Stimulated activated CD8-positive, alpha-beta memory T cell treated with anti-CD3 and anti-CD28 coated beads, Interleukin-7, amount 100 ng/mL, for 4 hours (primary cell): ENCODE data around the gene ADAMTS14.

Experiments
- DNase-seq, 2 donors: peaks; one replicate each; pipeline ENCODE4 v3.0.0-alpha.2; 2020; ENCODE audit warnings: low read depth in 2 of 2

The ADAMTS14 gene

GRCh38 chr10:70772627-70773026, 100.3 kb downstream of the ADAMTS14 start:
- DNase-seq, result no peak

GRCh38 chr10:70773461-70773860, 101.2 kb downstream of the ADAMTS14 start:
- DNase-seq, result no peak

DNA sequence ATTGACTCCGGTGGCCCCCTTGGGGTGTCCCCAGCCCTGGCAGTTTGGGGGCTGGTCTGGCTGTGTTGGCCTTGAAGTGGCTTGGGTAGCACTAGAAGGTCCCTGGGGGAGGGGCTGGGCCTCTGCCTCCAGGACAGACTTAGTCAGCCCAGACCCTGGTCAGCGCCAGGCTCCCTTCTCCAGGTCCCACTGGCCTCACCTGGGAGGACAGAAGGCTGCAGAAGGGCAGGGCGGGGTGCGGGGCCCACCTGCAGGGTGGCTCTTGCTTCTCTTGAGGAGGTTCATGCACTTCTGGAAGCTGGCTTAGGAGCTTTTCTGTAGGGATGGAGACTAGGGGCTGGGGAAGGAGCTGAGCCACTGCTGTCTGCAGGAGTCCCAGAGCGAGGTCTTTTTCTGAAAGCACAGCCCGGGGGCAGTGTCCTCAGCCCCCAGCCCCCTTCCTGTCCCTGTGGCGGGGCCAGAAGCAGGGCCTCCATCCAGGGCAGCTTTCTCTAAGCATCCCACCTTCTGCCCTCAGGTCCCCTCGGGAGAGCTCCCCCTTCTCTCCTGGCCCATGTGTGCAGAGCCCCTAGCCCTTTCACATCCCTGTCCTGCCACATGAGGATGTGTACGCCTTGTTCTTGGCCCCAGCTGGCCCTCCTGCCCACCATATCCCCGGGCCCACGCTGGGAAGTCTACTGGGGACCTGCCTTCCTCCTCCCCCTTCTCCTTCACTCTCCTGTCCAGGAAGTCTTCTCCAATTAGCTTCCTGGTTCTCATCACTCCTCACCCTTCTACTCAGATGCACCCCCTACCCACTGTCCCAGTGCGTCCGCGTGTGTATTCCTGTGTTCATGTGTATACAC, 101.9 kb downstream of the ADAMTS14 start:
- DNase-seq, result no peak

DNA sequence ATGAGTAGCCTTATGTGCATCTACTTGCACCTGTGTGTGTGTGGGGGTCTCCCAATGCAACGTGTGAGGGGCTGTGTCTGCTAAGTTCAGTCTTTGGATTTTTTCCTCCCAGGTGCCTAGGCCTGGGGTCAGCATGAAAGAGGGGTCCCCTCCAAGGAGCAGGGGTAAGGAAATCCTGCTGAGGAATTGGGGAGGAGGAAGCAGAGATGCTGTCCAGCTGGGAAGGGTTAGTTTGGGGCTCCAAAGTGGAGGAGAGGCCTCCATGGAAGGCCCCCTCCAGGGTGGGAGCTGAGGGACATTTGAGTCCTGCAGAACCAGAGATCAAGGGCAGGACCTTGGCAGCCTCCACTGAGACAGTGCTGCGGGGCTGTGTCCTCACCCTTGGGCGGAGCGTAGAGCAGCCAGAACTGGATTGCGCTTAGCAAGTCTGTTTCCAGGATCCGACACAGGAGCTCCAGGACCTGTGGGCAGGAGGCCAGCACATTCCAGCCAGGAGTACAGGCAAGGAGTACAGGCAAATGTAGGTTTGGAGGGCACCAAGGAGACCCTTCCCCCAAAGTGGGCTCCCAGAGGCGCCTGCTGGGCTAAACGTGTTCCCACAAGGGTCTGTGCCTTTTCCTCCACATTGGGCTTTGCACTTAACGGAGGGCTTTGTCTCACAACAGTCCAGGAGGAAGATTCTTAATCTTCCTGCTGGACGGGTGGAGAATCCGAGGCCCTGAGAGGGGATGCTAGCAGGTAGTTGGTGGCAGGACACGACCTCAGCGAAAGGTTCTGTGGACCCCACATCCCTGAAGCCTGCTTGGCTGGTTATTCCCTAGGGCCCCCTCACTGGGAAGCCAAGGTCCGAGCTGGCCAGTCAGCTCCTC, 102.7 kb downstream of the ADAMTS14 start:
- DNase-seq, result no peak

DNA sequence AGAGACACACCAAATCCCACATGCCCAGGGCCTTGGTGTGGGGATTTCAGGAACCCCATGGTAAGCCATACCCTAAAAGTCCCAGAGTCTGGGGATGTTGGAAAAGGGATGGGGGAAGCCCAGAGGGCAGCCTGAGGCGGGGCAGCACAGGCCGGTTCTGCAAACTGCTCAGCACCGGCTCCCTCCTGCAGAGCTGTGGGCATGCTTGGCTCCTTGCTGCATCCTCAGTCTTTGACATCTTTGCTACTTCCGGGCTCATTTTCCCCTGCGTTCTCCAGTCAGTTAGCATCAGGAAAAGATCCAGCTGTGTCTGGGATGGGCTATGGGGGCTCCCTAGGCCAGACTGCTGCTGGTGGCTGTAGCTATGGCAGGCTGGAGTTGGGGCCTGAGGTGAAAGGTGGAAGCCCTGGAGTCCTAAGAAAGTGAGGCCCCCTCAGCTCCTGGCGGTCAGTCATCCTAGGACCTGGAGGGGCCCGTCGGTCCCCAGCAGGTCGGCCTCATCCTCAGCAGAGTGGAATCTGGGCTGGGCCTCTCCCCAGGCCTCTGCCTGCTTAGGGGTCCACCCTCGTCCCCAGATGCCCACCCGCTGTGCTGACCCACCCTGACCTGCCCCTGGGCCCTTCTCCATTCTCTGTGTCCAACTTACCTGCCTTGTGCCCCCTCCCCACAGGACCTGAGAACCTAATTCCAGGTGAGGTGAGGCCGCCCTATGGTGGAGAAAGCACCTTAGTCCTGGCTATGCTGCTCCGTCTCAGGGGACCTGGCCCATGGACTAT, 103.6 kb downstream of the ADAMTS14 start:
- DNase-seq, result no peak

DNA sequence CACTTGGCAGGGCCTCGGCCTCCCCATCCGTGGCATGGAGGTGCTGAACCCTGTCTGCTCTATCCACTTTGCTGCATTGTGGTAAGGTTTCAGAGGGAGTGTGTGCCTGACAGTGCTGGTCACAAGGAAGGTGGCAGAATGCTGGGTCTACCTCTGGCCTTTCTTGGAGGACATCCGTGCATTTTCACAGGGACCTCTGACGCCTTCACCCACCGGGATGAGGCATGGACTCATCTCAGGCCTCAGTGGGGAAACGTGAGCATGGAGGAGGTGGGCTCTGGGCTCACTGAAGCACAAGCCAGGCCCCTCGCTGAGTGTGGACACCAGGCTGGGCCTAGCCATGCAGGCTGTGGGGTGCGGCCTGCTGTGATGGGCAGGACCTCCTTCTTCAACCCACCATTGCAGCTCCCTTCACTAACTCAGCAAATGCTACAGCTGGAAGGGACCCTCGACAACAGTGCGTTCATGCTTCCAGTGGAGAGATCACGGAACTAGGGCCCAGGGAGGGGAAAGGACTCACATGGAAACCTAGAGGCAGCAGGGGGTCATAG, 104.2 kb downstream of the ADAMTS14 start:
- no peak for DNase-seq

DNA sequence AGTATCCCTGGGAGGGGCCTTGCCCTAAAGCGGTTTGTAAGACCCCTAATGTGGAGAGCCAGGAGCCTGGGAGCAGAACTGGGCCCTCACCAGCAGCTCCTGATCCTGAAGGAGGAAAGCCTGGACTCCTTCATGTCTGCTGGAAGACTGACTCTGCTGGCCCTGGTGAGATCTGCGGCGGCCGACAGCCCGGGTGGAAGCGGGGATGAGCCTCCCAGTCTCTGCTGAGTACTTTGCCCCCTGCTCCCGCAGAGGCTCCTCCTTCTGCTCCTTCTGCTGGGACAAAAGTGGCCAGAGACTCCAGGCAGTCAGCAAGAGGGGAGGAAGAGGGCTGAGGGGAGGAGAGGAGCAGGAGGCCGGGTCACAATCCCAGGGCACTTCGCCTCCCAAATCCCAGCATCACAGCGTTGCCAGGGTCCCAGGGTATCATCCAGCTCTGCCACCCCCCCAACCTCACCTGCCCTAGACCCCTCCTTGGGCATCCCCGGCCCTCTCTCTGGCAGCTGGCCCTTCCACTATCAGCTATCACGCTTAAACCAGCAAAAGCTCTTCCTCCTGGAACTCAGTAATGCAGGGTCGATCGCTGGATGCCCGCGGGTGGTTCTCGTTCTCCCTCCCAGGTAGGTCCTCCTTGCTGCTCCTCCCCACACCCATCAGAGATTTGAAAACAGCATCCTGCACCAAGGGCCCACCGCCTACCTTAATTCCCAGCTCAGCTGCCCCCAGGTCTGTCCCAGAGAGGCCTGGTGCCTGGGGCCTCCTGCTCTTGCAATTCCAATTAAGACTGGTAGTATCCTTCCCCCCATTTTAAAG, 105.0 kb downstream of the ADAMTS14 start:
- DNase-seq, result no peak

DNA sequence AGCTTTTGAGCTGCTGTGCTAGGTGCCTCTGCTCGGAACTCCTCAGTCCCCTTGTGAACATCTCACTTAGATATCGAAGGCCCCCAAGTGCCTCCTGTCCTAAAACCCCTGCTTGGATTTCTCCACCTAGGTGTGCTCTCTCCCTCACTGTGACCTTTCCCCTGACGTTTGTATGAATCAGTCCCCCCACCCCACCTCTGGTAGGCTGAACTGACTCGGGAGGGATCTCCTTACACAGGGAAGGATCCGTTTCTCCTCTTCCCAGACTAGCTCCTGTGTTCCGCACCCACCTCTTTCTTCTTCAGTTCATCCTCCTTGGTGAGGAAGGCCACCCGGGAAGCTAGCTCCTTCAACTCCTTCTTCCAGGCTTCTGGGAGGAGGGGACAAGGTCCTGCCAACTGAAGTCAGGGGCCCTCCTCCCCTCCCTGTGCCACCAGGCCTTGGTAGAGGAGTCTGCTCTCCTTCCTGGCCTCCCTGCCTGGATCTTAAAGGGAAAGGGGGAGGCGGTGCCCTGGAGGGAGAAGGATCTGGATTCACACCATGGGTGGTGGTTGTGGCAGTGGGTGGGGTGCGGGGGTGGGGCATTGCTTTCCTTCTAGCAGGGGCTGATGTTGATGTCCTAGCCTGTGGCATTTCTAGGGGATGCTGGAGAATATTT, 106.1 kb downstream of the ADAMTS14 start:
- no peak for DNase-seq

GRCh38 chr10:70779088-70779487, 106.8 kb downstream of the ADAMTS14 start:
- no peak for DNase-seq

DNA sequence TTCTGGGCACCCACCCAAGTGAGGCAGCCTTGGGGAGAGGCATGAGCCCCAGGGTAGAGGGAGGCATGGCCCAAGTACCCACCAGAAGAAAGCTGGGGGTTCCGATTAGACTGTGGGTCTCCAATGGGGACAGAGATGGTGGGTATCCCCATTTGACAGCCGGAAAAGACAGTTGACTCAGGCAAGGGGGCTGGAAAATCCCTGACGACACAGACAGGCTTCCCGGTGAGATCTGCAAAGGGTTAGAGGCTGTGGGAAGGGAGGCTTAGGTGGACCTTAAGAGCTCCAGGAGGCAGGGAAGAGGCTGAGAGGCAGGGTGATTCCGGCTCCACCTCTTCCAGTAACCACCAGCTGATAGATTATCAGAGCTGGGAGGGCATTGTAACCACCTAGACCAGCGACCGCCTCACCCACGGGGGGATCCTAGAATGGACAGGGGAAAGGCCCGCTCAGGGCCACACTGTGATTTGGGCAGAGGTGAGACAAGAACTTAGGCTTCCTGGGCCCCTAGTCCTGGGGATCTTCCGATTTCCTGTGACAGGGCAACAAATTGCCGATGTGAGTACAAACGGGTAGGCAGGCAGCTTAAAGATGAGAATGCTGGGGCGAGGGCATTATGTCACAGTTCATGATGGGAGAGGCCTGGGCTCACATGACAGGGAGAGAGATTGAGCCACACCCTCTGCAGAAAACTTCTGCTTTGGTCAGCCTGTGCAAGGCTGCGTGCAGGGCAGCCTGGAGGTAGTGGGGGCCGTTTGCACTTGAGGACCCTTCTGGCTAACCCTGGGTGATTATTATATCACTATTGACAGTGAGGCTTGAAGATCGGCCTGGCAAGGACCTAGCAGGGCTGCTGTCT, 107.4 kb downstream of the ADAMTS14 start:
- no peak for DNase-seq

- DNase-seq, result no peak
Observed at GRCh38 chr10:70780370-70780760, 108.1 kb downstream of the ADAMTS14 start.

GRCh38 chr10:70780772-70781171, 108.5 kb downstream of the ADAMTS14 start:
- no peak for DNase-seq

DNA sequence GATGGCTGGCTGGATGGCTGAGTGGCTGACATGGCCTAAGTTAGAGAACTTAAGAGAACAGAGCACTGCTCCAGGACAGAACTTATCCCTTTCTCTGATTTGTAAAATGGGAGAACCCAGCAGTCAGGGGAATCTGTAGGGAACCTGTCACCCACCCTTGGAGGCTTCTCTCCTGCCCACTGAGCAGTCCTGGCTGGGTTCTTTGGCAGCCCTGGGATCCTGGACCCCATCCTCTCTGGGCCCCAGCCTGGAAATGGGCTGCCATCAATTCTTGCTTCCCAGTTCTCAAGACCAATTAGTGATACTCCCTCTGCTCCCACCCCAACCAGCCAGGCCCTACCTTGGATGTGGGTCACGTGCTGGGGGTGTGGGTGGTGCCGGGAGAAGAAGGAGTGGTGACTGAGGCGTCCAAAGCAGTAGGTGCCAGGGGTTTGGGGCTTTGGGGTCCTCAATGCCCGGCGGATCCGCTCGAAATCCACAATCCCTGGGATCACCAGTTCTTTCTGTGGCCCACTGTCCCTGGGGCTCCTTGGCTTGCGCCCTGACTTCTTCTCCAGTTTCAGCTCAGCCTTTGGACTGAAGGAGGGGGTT, 109.2 kb downstream of the ADAMTS14 start:
- DNase-seq, result no peak

GRCh38 chr10:70782086-70782745, 109.9 kb downstream of the ADAMTS14 start:
- no peak for DNase-seq

- DNase-seq, result no peak
Observed at GRCh38 chr10:70782746-70783680, 110.7 kb downstream of the ADAMTS14 start.

DNA sequence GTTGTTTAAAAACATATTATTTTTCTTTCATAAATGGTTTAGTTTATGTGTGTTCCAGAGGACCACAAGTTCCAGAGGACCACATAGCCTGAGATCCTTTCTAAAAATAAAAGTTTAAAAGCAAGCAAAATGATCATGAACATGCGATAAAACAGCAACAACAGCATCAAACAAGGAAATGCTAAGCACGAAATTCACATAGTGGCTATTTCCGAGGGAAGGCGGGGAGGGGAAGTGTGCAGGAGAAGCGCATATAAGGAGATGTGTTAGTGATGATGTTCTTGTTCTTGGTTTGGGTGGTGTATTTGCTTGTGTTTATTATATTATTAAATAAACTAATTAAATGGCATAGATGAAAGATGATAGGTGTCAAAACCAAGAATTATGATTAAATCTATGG, 111.7 kb downstream of the ADAMTS14 start:
- DNase-seq, result no peak

DNA sequence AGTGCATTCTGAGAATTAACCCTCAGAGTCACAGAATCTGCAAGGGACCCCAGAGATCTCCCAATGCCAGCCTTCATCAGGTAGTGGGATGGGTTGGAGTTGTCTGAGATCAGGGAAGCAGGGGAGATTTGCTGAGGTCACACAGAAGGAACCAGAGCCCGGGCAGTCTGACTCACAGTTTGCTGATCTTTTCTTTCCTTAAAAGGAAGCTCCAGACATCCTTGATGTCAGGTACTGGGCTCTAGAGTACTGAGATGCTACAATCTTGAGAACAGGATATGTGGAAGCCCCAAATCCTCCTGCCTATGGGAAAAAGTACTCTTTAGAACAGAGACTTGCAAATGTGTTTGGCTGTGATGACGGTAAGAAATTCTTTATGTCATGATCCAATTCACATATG, 112.2 kb downstream of the ADAMTS14 start:
- no peak for DNase-seq
